Measurements from ENCODE around the gene SETD2.

Gene SETD2

DNA sequence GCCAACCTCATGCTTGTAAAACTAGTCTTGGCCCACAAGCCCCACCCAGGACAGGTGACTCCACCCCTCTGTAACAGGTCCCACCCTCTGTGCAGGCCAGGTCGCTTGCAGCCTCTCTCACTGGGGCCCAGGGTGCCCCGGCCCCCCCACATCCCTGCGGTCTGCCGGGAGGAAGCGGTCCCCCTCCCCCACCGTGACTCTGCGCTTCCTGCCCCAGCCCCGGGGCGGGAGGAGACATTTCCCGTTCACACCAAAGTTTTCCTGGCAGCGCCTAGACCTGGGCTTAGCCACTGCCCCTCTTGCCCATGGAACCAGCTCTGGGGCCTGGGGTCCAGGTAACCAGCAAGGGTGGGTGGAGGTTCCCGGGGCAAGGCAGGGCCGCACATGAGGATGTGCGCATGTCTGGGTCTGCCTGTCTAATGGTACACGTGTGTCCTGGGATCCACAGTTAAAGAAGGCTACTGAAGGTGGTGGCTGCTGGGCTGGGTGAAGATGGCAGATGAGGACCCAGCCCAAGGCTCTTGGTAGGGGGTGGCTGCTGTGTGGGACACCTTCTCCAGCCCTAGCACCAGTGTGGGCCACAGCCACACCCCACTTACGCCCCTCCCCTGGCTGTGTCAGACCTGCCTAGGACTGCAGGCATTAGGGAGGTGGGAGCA, 176.0 kb downstream of the SETD2 start:
- no peak for ATAC-seq
- TF ChIP-seq ZFP3 (CRISPR knock-in tag; IDR thresholded peaks at IDR 0.05) (no peak), ZNF8 (CRISPR knock-in tag; IDR thresholded peaks at IDR 0.05) (no peak), TOX (CRISPR knock-in tag; IDR thresholded peaks at IDR 0.05; ENCODE audit: borderline replicate concordance) (no peak), CSDC2 (CRISPR knock-in tag; IDR thresholded peaks at IDR 0.05) (no peak), ZC3H10 (CRISPR knock-in tag; IDR thresholded peaks at IDR 0.05) (no peak), BACH2 (CRISPR knock-in tag; IDR thresholded peaks at IDR 0.05; ENCODE audit: borderline replicate concordance) (no peak), ARNTL (CRISPR knock-in tag; IDR thresholded peaks at IDR 0.05; ENCODE audit: borderline replicate concordance, low read depth) (no peak), ZFP30 (CRISPR knock-in tag; IDR thresholded peaks at IDR 0.05) (no peak), RARB (CRISPR knock-in tag; IDR thresholded peaks at IDR 0.05) (no peak), PPARA (CRISPR knock-in tag; IDR thresholded peaks at IDR 0.05; ENCODE audit: borderline replicate concordance) (no peak), ESRRG (CRISPR knock-in tag; IDR thresholded peaks at IDR 0.05) (no peak), GLIS3 (CRISPR knock-in tag; IDR thresholded peaks at IDR 0.05) (no peak), OSR1 (CRISPR knock-in tag; IDR thresholded peaks at IDR 0.05) (no peak), ISL1 (CRISPR knock-in tag; IDR thresholded peaks at IDR 0.05) (no peak)
- TF ChIP-seq, protein P1, sequence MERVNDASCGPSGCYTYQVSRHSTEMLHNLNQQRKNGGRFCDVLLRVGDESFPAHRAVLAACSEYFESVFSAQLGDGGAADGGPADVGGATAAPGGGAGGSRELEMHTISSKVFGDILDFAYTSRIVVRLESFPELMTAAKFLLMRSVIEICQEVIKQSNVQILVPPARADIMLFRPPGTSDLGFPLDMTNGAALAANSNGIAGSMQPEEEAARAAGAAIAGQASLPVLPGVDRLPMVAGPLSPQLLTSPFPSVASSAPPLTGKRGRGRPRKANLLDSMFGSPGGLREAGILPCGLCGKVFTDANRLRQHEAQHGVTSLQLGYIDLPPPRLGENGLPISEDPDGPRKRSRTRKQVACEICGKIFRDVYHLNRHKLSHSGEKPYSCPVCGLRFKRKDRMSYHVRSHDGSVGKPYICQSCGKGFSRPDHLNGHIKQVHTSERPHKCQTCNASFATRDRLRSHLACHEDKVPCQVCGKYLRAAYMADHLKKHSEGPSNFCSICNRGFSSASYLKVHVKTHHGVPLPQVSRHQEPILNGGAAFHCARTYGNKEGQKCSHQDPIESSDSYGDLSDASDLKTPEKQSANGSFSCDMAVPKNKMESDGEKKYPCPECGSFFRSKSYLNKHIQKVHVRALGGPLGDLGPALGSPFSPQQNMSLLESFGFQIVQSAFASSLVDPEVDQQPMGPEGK (CRISPR knock-in tag; IDR thresholded peaks at IDR 0.05; ENCODE audit: borderline replicate concordance), result no peak
- TF ChIP-seq, protein P2, sequence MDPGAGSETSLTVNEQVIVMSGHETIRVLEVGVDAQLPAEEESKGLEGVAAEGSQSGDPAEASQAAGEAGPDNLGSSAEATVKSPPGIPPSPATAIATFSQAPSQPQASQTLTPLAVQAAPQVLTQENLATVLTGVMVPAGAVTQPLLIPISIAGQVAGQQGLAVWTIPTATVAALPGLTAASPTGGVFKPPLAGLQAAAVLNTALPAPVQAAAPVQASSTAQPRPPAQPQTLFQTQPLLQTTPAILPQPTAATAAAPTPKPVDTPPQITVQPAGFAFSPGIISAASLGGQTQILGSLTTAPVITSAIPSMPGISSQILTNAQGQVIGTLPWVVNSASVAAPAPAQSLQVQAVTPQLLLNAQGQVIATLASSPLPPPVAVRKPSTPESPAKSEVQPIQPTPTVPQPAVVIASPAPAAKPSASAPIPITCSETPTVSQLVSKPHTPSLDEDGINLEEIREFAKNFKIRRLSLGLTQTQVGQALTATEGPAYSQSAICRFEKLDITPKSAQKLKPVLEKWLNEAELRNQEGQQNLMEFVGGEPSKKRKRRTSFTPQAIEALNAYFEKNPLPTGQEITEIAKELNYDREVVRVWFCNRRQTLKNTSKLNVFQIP (CRISPR knock-in tag; IDR thresholded peaks at IDR 0.05; ENCODE audit: borderline replicate concordance, low read depth), result no peak

DNA sequence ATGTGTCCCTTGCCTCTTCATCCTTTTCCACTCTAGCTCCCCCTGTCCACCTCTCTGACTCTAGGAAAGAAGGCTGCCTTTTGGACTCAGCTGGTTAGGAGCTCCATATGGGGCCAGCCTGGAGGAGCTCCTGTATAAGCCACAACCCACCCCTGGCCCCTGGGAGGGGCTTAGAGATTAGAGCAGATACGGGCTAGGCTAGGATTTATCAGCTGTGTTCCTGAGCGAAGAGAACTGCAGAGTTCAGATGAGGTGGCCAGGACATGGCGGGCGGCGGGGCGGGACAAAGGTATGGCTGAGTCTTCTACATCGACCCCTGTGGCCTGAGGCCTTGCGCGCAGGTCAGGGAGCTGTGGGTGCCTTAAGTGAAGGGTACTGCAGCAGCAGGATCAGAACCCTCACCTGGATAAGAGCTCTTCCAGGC, 176.6 kb downstream of the SETD2 start:
- no peak for TF ChIP-seq ZC3H10 (CRISPR knock-in tag; IDR thresholded peaks at IDR 0.05)
- no peak for TF ChIP-seq RARB (CRISPR knock-in tag; IDR thresholded peaks at IDR 0.05)
- TF ChIP-seq TCF4 (CRISPR knock-in tag; IDR thresholded peaks at IDR 0.05; ENCODE audit: borderline replicate concordance), result no peak
- TF ChIP-seq ZNF8 (CRISPR knock-in tag; IDR thresholded peaks at IDR 0.05), result no peak
- TF ChIP-seq, protein P1 (CRISPR knock-in tag; IDR thresholded peaks at IDR 0.05; ENCODE audit: borderline replicate concordance), result no peak
- no peak for TF ChIP-seq ISL1 (CRISPR knock-in tag; IDR thresholded peaks at IDR 0.05)
- no peak for TF ChIP-seq CSDC2 (CRISPR knock-in tag; IDR thresholded peaks at IDR 0.05)
- no peak for TF ChIP-seq GLIS3 (CRISPR knock-in tag; IDR thresholded peaks at IDR 0.05)
- no peak for TF ChIP-seq PPARA (CRISPR knock-in tag; IDR thresholded peaks at IDR 0.05; ENCODE audit: borderline replicate concordance)
- TF ChIP-seq ESRRG (CRISPR knock-in tag; IDR thresholded peaks at IDR 0.05), result no peak
- no peak for TF ChIP-seq ZNF565 (CRISPR knock-in tag; conservative IDR thresholded peaks at IDR 0.05; ENCODE audit: low read depth)
- TF ChIP-seq OSR1 (CRISPR knock-in tag; IDR thresholded peaks at IDR 0.05), result no peak
- no peak for TF ChIP-seq ARNTL (CRISPR knock-in tag; IDR thresholded peaks at IDR 0.05; ENCODE audit: borderline replicate concordance, low read depth)
- TF ChIP-seq BACH2 (CRISPR knock-in tag; IDR thresholded peaks at IDR 0.05; ENCODE audit: borderline replicate concordance), result no peak
- no peak for TF ChIP-seq ZNF70 (CRISPR knock-in tag; IDR thresholded peaks at IDR 0.05)
- TF ChIP-seq, protein P3, sequence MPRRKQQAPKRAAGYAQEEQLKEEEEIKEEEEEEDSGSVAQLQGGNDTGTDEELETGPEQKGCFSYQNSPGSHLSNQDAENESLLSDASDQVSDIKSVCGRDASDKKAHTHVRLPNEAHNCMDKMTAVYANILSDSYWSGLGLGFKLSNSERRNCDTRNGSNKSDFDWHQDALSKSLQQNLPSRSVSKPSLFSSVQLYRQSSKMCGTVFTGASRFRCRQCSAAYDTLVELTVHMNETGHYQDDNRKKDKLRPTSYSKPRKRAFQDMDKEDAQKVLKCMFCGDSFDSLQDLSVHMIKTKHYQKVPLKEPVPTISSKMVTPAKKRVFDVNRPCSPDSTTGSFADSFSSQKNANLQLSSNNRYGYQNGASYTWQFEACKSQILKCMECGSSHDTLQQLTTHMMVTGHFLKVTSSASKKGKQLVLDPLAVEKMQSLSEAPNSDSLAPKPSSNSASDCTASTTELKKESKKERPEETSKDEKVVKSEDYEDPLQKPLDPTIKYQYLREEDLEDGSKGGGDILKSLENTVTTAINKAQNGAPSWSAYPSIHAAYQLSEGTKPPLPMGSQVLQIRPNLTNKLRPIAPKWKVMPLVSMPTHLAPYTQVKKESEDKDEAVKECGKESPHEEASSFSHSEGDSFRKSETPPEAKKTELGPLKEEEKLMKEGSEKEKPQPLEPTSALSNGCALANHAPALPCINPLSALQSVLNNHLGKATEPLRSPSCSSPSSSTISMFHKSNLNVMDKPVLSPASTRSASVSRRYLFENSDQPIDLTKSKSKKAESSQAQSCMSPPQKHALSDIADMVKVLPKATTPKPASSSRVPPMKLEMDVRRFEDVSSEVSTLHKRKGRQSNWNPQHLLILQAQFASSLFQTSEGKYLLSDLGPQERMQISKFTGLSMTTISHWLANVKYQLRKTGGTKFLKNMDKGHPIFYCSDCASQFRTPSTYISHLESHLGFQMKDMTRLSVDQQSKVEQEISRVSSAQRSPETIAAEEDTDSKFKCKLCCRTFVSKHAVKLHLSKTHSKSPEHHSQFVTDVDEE (CRISPR knock-in tag; IDR thresholded peaks at IDR 0.05), result no peak
- no peak for ATAC-seq

DNA sequence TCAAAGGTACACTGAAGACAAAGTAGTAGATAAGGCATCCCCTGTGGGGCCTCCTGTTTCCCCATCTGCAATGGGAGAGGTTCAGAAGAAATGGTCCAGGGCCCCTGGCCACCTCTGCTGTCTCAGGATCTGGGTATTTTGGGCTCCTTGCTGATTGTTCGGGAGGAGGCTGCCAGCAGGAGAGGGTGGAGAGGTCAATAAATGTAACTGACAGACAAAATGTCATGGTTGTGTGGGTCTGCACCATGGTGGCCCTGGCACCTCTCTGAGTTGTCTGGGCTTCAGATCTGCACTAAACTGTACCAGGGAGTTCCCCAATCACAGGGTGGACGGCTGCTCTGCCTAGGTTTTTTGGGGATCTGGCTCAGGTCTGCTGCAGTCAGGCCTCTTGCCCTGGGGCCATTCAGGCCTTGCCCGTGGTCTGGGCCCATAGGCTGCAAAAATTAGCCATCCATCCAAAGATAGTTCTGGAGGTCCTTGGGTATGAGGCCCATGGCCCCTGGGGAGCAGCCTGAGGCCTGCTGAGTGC, 177.1 kb downstream of the SETD2 start:
- ATAC-seq, result no peak
- TF ChIP-seq, protein P2 (CRISPR knock-in tag; IDR thresholded peaks at IDR 0.05; ENCODE audit: borderline replicate concordance, low read depth), result no peak
- no peak for TF ChIP-seq TCF4 (CRISPR knock-in tag; IDR thresholded peaks at IDR 0.05; ENCODE audit: borderline replicate concordance)
- TF ChIP-seq, protein P4, sequence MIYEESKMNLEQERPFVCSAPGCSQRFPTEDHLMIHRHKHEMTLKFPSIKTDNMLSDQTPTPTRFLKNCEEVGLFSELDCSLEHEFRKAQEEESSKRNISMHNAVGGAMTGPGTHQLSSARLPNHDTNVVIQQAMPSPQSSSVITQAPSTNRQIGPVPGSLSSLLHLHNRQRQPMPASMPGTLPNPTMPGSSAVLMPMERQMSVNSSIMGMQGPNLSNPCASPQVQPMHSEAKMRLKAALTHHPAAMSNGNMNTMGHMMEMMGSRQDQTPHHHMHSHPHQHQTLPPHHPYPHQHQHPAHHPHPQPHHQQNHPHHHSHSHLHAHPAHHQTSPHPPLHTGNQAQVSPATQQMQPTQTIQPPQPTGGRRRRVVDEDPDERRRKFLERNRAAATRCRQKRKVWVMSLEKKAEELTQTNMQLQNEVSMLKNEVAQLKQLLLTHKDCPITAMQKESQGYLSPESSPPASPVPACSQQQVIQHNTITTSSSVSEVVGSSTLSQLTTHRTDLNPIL (CRISPR knock-in tag; IDR thresholded peaks at IDR 0.05; ENCODE audit: low read depth), result no peak
